ENCODE data around the gene FAM20C. TPM values are rescaled to one million over a fixed set of nuclear protein-coding genes. Genes with fewer than 3 reads are reported as not detected.

The FAM20C gene
- total and polyA plus RNA-seq, 4 donors = 17.3 to 86.9 (median 45.9) TPM

- Histone ChIP-seq H3K36me3 (ENCODE audit: control insufficient read depth in 4 of 4, insufficient read depth in 4 of 4, low read length in 4 of 4) (no peaks in the 10 kb centered on the region), H3K4me3 (peak overlapping the region; percentile 52), H3K27ac (ENCODE audit: low read depth in 1 of 2, low read length in 1 of 2) (peak overlapping the region; percentile 94 to 98), H3K4me1 (ENCODE audit: control insufficient read depth in 5 of 5, insufficient read depth in 5 of 5, low read length in 5 of 5) (peaks cover 0 to 19% (median 8%) of the 10 kb centered on the region in 5 donors), H3K9ac (ENCODE audit: insufficient read depth in 1 of 2, low read length in 2 of 2) (peak overlapping the region; percentile 40 to 91), H3K27me3 (ENCODE audit: control insufficient read depth in 3 of 3, insufficient read depth in 3 of 3, low read length in 2 of 3) (no peaks in the 10 kb centered on the region), H3K9me3 (ENCODE audit: control insufficient read depth in 4 of 4, insufficient read depth in 3 of 4, low read length in 3 of 4) (no peaks in the 10 kb centered on the region)
- 1% methylated on average over 61 to 74 of the region's 74 CpGs for WGBS, 2 donors
- no peak for TF ChIP-seq CTCF (IDR thresholded peaks at IDR 0.05; ENCODE audit: control extremely low read depth, extremely low read depth)
- peak; percentile 92 for ATAC-seq (ENCODE audit: insufficient read depth, low FRiP score)
- peak; percentile 99 to 100 (median 100) for DNase-seq
Measured at GRCh38 chr7:148932-149790, 43.2 kb upstream of the FAM20C start.

GRCh38 chr7:149791-150636, 42.4 kb upstream of the FAM20C start:
- no peak overlapping the region for H3K9ac ChIP-seq (ENCODE audit: insufficient read depth in 1 of 2, low read length in 2 of 2)
- ATAC-seq (ENCODE audit: insufficient read depth, low FRiP score) (peak; percentile 17), DNase-seq (peak in 2 of 3 donors; percentile 55 to 58)
- no peaks in the 10 kb centered on the region for H3K27me3 ChIP-seq (ENCODE audit: control insufficient read depth in 3 of 3, insufficient read depth in 3 of 3, low read length in 2 of 3)
- H3K4me3 ChIP-seq = peak overlapping the region; percentile 36
- H3K36me3 ChIP-seq (ENCODE audit: control insufficient read depth in 4 of 4, insufficient read depth in 4 of 4, low read length in 4 of 4) = no peaks in the 10 kb centered on the region
- no peak for TF ChIP-seq CTCF (IDR thresholded peaks at IDR 0.05; ENCODE audit: control extremely low read depth, extremely low read depth)
- H3K27ac ChIP-seq (ENCODE audit: low read depth in 1 of 2, low read length in 1 of 2) = peak overlapping the region; percentile 94 to 98
- no peaks in the 10 kb centered on the region for H3K9me3 ChIP-seq (ENCODE audit: control insufficient read depth in 4 of 4, insufficient read depth in 3 of 4, low read length in 3 of 4)
- peaks cover 0 to 19% (median 8%) of the 10 kb centered on the region in 5 donors for H3K4me1 ChIP-seq (ENCODE audit: control insufficient read depth in 5 of 5, insufficient read depth in 5 of 5, low read length in 5 of 5)
- 26 to 29% methylated on average over 41 of the region's 41 CpGs for WGBS, 2 donors

GRCh38 chr7:150811-151221, 41.6 kb upstream of the FAM20C start:
- Histone ChIP-seq H3K4me1 (ENCODE audit: control insufficient read depth in 5 of 5, insufficient read depth in 5 of 5, low read length in 5 of 5) (peaks cover 0 to 20% (median 8%) of the 10 kb centered on the region in 5 donors), H3K4me3 (no peak overlapping the region), H3K27me3 (ENCODE audit: control insufficient read depth in 3 of 3, insufficient read depth in 3 of 3, low read length in 2 of 3) (no peaks in the 10 kb centered on the region), H3K27ac (ENCODE audit: low read depth in 1 of 2, low read length in 1 of 2) (peak overlapping the region in 1 of 2 donors; percentile 94), H3K36me3 (ENCODE audit: control insufficient read depth in 4 of 4, insufficient read depth in 4 of 4, low read length in 4 of 4) (no peaks in the 10 kb centered on the region), H3K9ac (ENCODE audit: insufficient read depth in 1 of 2, low read length in 2 of 2) (no peak overlapping the region), H3K9me3 (ENCODE audit: control insufficient read depth in 4 of 4, insufficient read depth in 3 of 4, low read length in 3 of 4) (no peaks in the 10 kb centered on the region)
- 72 to 76% methylated on average over 13 of the region's 13 CpGs for WGBS, 2 donors
- DNase-seq (peak in 2 of 3 donors; percentile 26 to 57), ATAC-seq (ENCODE audit: insufficient read depth, low FRiP score) (no peak)
- TF ChIP-seq CTCF (IDR thresholded peaks at IDR 0.05; ENCODE audit: control extremely low read depth, extremely low read depth) = no peak
